Measurements from ENCODE around the gene SMC1A.

- TF ChIP-seq POLR2A (IDR thresholded peaks at IDR 0.05; ENCODE audit: low read depth, low read length) (no peak), TAF1 (IDR thresholded peaks at IDR 0.05; ENCODE audit: low read depth, low read length) (no peak)
Measured at GRCh38 chrX:53403535-53403934, 18.9 kb downstream of the SMC1A start.
